Endothelial cell (in vitro differentiated cells): ENCODE results near the gene CGAS. TPM values are rescaled to one million over a fixed set of nuclear protein-coding genes. Genes with fewer than 3 reads are reported as not detected.

Experiments
- DNase-seq: peaks from one replicate; pipeline ENCODE4 v3.0.0; 2021; ENCODE audit warnings: low spot score
- H3K27ac Mint-ChIP-seq: one replicate; pipeline ENCODE4 v1.8.0; 2021; ENCODE audit warnings: mixed read lengths, inconsistent platforms; ENCODE audit not compliant: unreplicated experiment
- H3K27me3 Mint-ChIP-seq: one replicate; pipeline ENCODE4 v1.8.0; 2021; ENCODE audit warnings: mild to moderate bottlenecking, moderate library complexity, mixed read lengths, inconsistent platforms; ENCODE audit not compliant: unreplicated experiment
- H3K36me3 Mint-ChIP-seq: one replicate; pipeline ENCODE4 v1.8.0; 2021; ENCODE audit warnings: mild to moderate bottlenecking, low read depth, mixed read lengths, inconsistent platforms; ENCODE audit not compliant: unreplicated experiment
- H3K4me1 Mint-ChIP-seq: one replicate; pipeline ENCODE4 v1.8.0; 2021; ENCODE audit warnings: mild to moderate bottlenecking, mixed read lengths, inconsistent platforms; ENCODE audit not compliant: unreplicated experiment
- H3K4me3 Mint-ChIP-seq: one replicate; pipeline ENCODE4 v1.8.0; 2021; ENCODE audit warnings: mild to moderate bottlenecking, mixed read lengths, inconsistent platforms; ENCODE audit not compliant: unreplicated experiment
- H3K9me3 Mint-ChIP-seq: one replicate; pipeline ENCODE4 v1.8.0; 2021; ENCODE audit warnings: mixed read lengths, inconsistent platforms; ENCODE audit not compliant: unreplicated experiment
- CTCF ChIP-seq: fragments of 200-600 bp; sonication (generic); IDR thresholded peaks from one replicate; pipeline ENCODE4 v1.5.0; 2021; ENCODE audit warnings: antibody characterized with exemption; ENCODE audit not compliant: unreplicated experiment
- total RNA-seq: library from RNA; stranded (reverse); fragmentation: NEBNext Ultra II Directional; extraction: Animal tissue kit (Norgen Biotek cat#: 25700); gene quantifications from one replicate; pipeline ENCODE4 v1.2.1, GENCODE V29; 2021; ENCODE audit not compliant: unreplicated experiment

CGAS gene
- total RNA-seq, 1 donor from 2014 or later: 1.8 TPM

DNA sequence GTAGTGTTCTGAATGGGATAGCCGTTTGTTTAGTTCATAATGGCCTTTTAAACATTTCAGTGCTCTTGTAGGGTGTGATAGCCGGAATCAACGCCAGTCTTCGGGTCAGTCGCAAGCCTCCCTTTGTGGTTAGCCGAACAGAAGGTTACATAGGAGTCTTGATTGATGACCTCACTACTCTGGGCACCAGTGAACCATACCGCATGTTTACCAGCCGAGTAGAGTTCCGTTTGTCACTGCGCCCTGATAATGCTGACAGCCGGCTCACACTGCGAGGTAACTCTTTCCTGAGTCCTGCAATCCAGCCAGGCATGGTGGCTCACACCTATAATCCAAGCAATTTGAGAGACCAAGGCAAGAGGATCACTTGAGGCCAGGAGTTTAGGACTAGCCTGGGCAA is 29.9 kb upstream of the CGAS start:
- Mint-ChIP-seq H3K27me3 (no peaks in the 10 kb centered on the region), H3K4me3 (no peak overlapping the region), H3K4me1 (no peaks in the 10 kb centered on the region), H3K36me3 (peaks cover 19% of the 10 kb centered on the region), H3K9me3 (no peaks in the 10 kb centered on the region), H3K27ac (no peak overlapping the region)
- no peak for TF ChIP-seq CTCF
- no peak for DNase-seq

GRCh38 chr6:73477407-73477806 is 25.3 kb upstream of the CGAS start:
- no peaks in the 10 kb centered on the region for H3K27me3 Mint-ChIP-seq
- H3K36me3 Mint-ChIP-seq: peaks cover 18% of the 10 kb centered on the region
- H3K9me3 Mint-ChIP-seq: no peaks in the 10 kb centered on the region
- DNase-seq: no peak
- no peak overlapping the region for H3K27ac Mint-ChIP-seq
- H3K4me1 Mint-ChIP-seq: no peaks in the 10 kb centered on the region
- TF ChIP-seq CTCF: no peak
- H3K4me3 Mint-ChIP-seq: no peak overlapping the region

GRCh38 chr6:73476723-73477122 is 24.6 kb upstream of the CGAS start:
- no peak overlapping the region for H3K27ac Mint-ChIP-seq
- no peaks in the 10 kb centered on the region for H3K4me1 Mint-ChIP-seq
- TF ChIP-seq CTCF: no peak
- peaks cover 21% of the 10 kb centered on the region for H3K36me3 Mint-ChIP-seq
- no peaks in the 10 kb centered on the region for H3K9me3 Mint-ChIP-seq
- no peak for DNase-seq
- H3K4me3 Mint-ChIP-seq: no peak overlapping the region
- H3K27me3 Mint-ChIP-seq: no peaks in the 10 kb centered on the region

GRCh38 chr6:73471686-73472290 is 19.7 kb upstream of the CGAS start:
- no peak for DNase-seq
- Mint-ChIP-seq H3K4me1 (no peaks in the 10 kb centered on the region), H3K27ac (no peak overlapping the region), H3K4me3 (no peak overlapping the region), H3K27me3 (no peaks in the 10 kb centered on the region), H3K36me3 (peaks cover 19% of the 10 kb centered on the region), H3K9me3 (no peaks in the 10 kb centered on the region)
- TF ChIP-seq CTCF: no peak

GRCh38 chr6:73461537-73462350 is 9.6 kb upstream of the CGAS start, which contains the start of gene MTO1:
Gene MTO1, plus strand, starts transcription at chr6:73461737. Its CDS starts 118 bp downstream, at chr6:73461855.
- DNase-seq: peak; percentile 67
- Mint-ChIP-seq H3K27ac (peak within 1 kb of the TSS; percentile 96), H3K27me3 (peaks cover 2% of the 10 kb centered on the region), H3K4me3 (peak within 1 kb of the TSS; percentile 97), H3K9me3 (no peaks in the 10 kb centered on the region), H3K4me1 (peaks cover 16% of the 10 kb centered on the region), H3K36me3 (no peaks in the 10 kb centered on the region)
- no peak for TF ChIP-seq CTCF
